HepG2 (cell line): Measurements from ENCODE around the gene SPINK4. TPM values are rescaled to one million over a fixed set of nuclear protein-coding genes. Genes with fewer than 3 reads are reported as not detected.

ENCODE experiments used
- ATF5 ChIP-seq: sonication (generic); formaldehyde crosslinking; IDR thresholded peaks from 2 replicates; pipeline ENCODE4 v1.4.0; 2020; ENCODE audit warnings: mild to moderate bottlenecking, low read depth, missing genetic modification reagents
- BORCS8-MEF2B ChIP-seq: sonication (generic); formaldehyde crosslinking; IDR thresholded peaks from 2 replicates; pipeline ENCODE4 v1.8.0; 2022; ENCODE audit warnings: mild to moderate bottlenecking, missing genetic modification reagents
- CREBL2 ChIP-seq: sonication (generic); formaldehyde crosslinking; IDR thresholded peaks from 2 replicates; pipeline ENCODE4 v1.8.1; 2023; ENCODE audit warnings: missing genetic modification reagents, mild to moderate bottlenecking, borderline replicate concordance
- ELF1 ChIP-seq: sonication (generic); formaldehyde crosslinking; IDR thresholded peaks from 2 replicates; pipeline ENCODE4 v1.4.0; 2020; ENCODE audit warnings: missing genetic modification reagents
- HCFC1 ChIP-seq: fragments of 150-350 bp; IDR thresholded peaks from 2 replicates; pipeline ENCODE4 v1.6.1; 2014; ENCODE audit warnings: low read depth, low read length
- HNRNPH1 ChIP-seq: fragments of 200-400 bp; formaldehyde crosslinking; optimal IDR thresholded peaks from 2 replicates; pipeline ENCODE3; 2017; ENCODE audit warnings: mild to moderate bottlenecking, low read depth, low read length
- KAT7 ChIP-seq: IDR thresholded peaks from 2 replicates; pipeline ENCODE4 v1.6.1; 2018; ENCODE audit warnings: borderline replicate concordance, missing compliant biosample characterization
- KDM3A ChIP-seq: IDR thresholded peaks from 2 replicates; pipeline ENCODE4 v1.6.1; 2018; ENCODE audit warnings: low read depth, missing compliant biosample characterization
- KLF12 ChIP-seq: sonication (generic); formaldehyde crosslinking; IDR thresholded peaks from 2 replicates; pipeline ENCODE4 v1.4.0; 2020; ENCODE audit warnings: missing genetic modification reagents, borderline replicate concordance
- MED13 ChIP-seq: sonication (generic); formaldehyde crosslinking; IDR thresholded peaks from 2 replicates; pipeline ENCODE4 v1.5.0; 2020; ENCODE audit warnings: missing genetic modification reagents
- MEIS2 ChIP-seq: sonication (generic); formaldehyde crosslinking; IDR thresholded peaks from 2 replicates; pipeline ENCODE4 v1.9.0; 2021; ENCODE audit warnings: mild to moderate bottlenecking, missing genetic modification reagents
- NAIF1 ChIP-seq: sonication (generic); formaldehyde crosslinking; IDR thresholded peaks from 2 replicates; pipeline ENCODE4 v1.5.0; 2020; ENCODE audit warnings: mild to moderate bottlenecking, missing genetic modification reagents, borderline replicate concordance
- U2AF1 ChIP-seq: fragments of 200-400 bp; formaldehyde crosslinking; optimal IDR thresholded peaks from 2 replicates; pipeline ENCODE3; 2017; ENCODE audit warnings: mild to moderate bottlenecking, low read depth, low read length
- ZBTB7B ChIP-seq: sonication (generic); formaldehyde crosslinking; IDR thresholded peaks from 2 replicates; pipeline ENCODE4 v1.4.0; 2020; ENCODE audit warnings: missing genetic modification reagents
- ZFP36L2 ChIP-seq: sonication (generic); formaldehyde crosslinking; IDR thresholded peaks from 2 replicates; pipeline ENCODE4 v1.4.0; 2020; ENCODE audit warnings: missing genetic modification reagents
- ZNF230 ChIP-seq: sonication (generic); formaldehyde crosslinking; IDR thresholded peaks from 2 replicates; pipeline ENCODE4 v1.4.0; 2020; ENCODE audit warnings: mild to moderate bottlenecking, missing genetic modification reagents
- ZNF326 ChIP-seq: sonication (generic); formaldehyde crosslinking; IDR thresholded peaks from 2 replicates; pipeline ENCODE4 v1.4.0; 2020; ENCODE audit warnings: missing genetic modification reagents, borderline replicate concordance
- ZNF33A ChIP-seq: sonication (generic); formaldehyde crosslinking; IDR thresholded peaks from 2 replicates; pipeline ENCODE4 v1.5.1; 2020; ENCODE audit warnings: missing genetic modification reagents, mild to moderate bottlenecking, moderate library complexity, borderline replicate concordance
- ZNF382 ChIP-seq: sonication (generic); formaldehyde crosslinking; IDR thresholded peaks from 2 replicates; pipeline ENCODE4 v1.5.0; 2020; ENCODE audit warnings: missing genetic modification reagents, mild to moderate bottlenecking, borderline replicate concordance
- ZNF639 ChIP-seq: conservative IDR thresholded peaks from 2 replicates; pipeline ENCODE4 v1.6.1; 2018; ENCODE audit warnings: missing genetic modification reagents
- ZNF678 ChIP-seq: sonication (generic); formaldehyde crosslinking; IDR thresholded peaks from 2 replicates; pipeline ENCODE4 v1.4.0; 2020; ENCODE audit warnings: mild to moderate bottlenecking, missing genetic modification reagents
- ZNF704 ChIP-seq: sonication (generic); formaldehyde crosslinking; IDR thresholded peaks from 2 replicates; pipeline ENCODE4 v1.8.1; 2023; ENCODE audit warnings: mild to moderate bottlenecking, inconsistent platforms, moderate library complexity, missing genetic modification reagents, borderline replicate concordance
- ZNF770 ChIP-seq: sonication (generic); formaldehyde crosslinking; IDR thresholded peaks from 2 replicates; pipeline ENCODE4 v1.5.0; 2020; ENCODE audit warnings: mild to moderate bottlenecking, missing genetic modification reagents
- ZNF883 ChIP-seq: sonication (generic); formaldehyde crosslinking; IDR thresholded peaks from 2 replicates; pipeline ENCODE4 v1.5.1; 2020; ENCODE audit warnings: mild to moderate bottlenecking, missing genetic modification reagents; ENCODE audit errors: not compliant biosample characterization
- polyA plus RNA-seq, 8 experiments: library from polyadenylated mRNA; depleted of rRNA in 3 of 8; stranded (reverse) in 7 of 8; unstranded in 1 of 8; fragments of >200 nt; fragmentation: Illumina TruSeq in 4 of 8; extraction: Trizol in 4 of 8; gene quantifications; 2 replicates each; pipeline versions ENCODE4 v1.2.1 to v1.2.3, GENCODE V29; 2011 to 2016; ENCODE audit warnings: low read depth in 4 of 8, missing spikeins in 1 of 8, mixed read lengths in 1 of 8; ENCODE audit not compliant: insufficient read depth in 1 of 8
- total RNA-seq, 5 experiments: library from RNA; depleted of rRNA; stranded (reverse); fragments of >200 nt; fragmentation: Illumina TruSeq; extraction: Trizol; gene quantifications; 2 replicates each; pipeline ENCODE4 v1.2.3, GENCODE V29; 2016; ENCODE audit warnings: low read depth in 1 of 5

The SPINK4 gene
- total and polyA plus RNA-seq, 2 of the 13 experiments (the other 11 are each of a cell fraction or from before 2014, with no cell fraction given) = 0.53 to 3.4 TPM

- peak; percentile 41; the same call in 1 of the 2 replicates for TF ChIP-seq ZNF230 (CRISPR knock-in tag)
- TF ChIP-seq U2AF1 = no peak
- TF ChIP-seq ATF5 (CRISPR knock-in tag) = no peak
- no peak for TF ChIP-seq ZNF770 (CRISPR knock-in tag)
- peak; percentile 91 for TF ChIP-seq ELF1
- peak; percentile 95 for TF ChIP-seq ZNF704
- TF ChIP-seq ZNF382 = no peak
- no peak for TF ChIP-seq ZFP36L2 (CRISPR knock-in tag)
- peak; percentile 97 for TF ChIP-seq ZNF883 (CRISPR knock-in tag)
- TF ChIP-seq ZBTB7B (CRISPR knock-in tag) = no peak; the same call in 1 of the 2 replicates
- TF ChIP-seq MED13 (CRISPR knock-in tag) = peak; percentile 63; the same call in 1 of the 2 replicates
- no peak for TF ChIP-seq HNRNPH1
- TF ChIP-seq NAIF1 (CRISPR knock-in tag) = peak; percentile 81; the same call in 1 of the 2 replicates
- 0 out of 2 replicates have a peak, but pooled peaks have one; percentile 28 for TF ChIP-seq MEIS2
- TF ChIP-seq ZNF33A (CRISPR knock-in tag) = no peak
- TF ChIP-seq ZNF678 (CRISPR knock-in tag) = peak; percentile 92
- TF ChIP-seq BORCS8-MEF2B (CRISPR knock-in tag) = peak; percentile 90
- TF ChIP-seq CREBL2 (CRISPR knock-in tag) = no peak; the same call in 1 of the 2 replicates
- TF ChIP-seq KAT7 (CRISPR knock-in tag) = peak; percentile 86
- peak; percentile 80 for TF ChIP-seq ZNF639
- TF ChIP-seq ZNF326 (CRISPR knock-in tag) = no peak
- TF ChIP-seq KDM3A (CRISPR knock-in tag) = peak; percentile 70
- peak; percentile 74 for TF ChIP-seq HCFC1
- TF ChIP-seq KLF12 (CRISPR knock-in tag) = no peak
Observed at GRCh38 chr9:33290247-33291030, 50.5 kb downstream of the SPINK4 start, which contains the start of gene NFX1 (continued).
